HEK293T (cell line): ENCODE data around the gene TNNI2.

ENCODE experiments used
- CTBP1 ChIP-seq: fragments of 450-650 bp; IDR thresholded peaks from 2 replicates; pipeline ENCODE4 v1.6.1; 2016; ENCODE audit warnings: borderline replicate concordance
- ELF4 ChIP-seq: fragments of 450-650 bp; IDR thresholded peaks from 2 replicates; pipeline ENCODE4 v1.6.1; 2017; ENCODE audit warnings: antibody characterized with exemption
- FOXM1 ChIP-seq: fragments of 450-650 bp; IDR thresholded peaks from 2 replicates; pipeline ENCODE4 v1.6.1; 2017; ENCODE audit warnings: mild to moderate bottlenecking, borderline replicate concordance
- SUZ12 ChIP-seq: fragments of 450-650 bp; IDR thresholded peaks from 2 replicates; pipeline ENCODE4 v1.6.1; 2016; ENCODE audit warnings: mild to moderate bottlenecking

DNA sequence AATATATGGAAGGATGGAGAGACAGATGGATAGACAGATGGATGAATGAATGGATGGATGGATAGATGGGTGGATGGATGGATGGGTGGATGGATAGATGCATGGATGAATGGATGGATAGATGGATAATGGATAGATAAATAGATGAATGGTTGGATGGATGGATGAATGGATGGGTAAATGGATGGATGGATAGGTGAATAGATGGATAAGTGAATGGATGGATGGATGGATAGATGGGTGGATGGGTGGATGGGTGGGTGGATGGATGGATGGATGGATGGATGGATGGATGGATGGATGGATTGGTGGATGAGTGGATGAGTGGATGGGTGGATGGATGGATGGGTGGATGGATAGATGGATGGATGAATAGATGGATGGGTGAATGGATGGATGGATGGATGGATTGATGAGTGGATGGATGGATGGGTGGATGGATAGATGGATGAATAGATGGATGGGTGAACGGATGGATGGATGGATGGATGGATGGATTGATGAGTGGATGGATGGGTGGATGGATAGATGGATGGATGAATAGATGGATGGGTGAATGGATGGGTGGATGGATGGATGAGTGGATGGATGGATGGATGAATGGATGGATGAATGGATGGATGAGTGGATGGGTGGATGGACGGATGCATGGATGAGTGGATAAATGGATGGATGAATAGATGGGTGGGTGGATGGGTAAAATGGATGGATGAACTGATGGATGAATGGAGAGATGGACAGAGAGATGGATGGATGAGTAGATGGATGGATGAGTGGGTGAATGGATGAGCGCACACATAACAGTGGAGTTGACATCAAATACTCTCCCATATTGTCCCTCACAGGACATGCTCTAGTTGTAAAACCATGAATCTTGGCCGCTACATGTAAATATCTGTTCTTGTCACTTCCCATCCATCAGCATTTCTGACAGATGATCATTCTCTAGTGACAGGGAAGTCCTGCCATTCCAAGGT lies 22.9 kb downstream of the TNNI2 start:
- TF ChIP-seq CTBP1 (no peak), ELF4 (no peak), FOXM1 (no peak), SUZ12 (no peak)
